GM12872 (cell line): Measurements from ENCODE around the gene RGL1.

Source experiments
- TF ChIP-seq, protein P1 (sequence below): IDR thresholded peaks from 3 replicates; pipeline ENCODE4 v1.5.1; 2011; ENCODE audit warnings: low read depth, mild to moderate bottlenecking, low read length, moderate library complexity; ENCODE audit not compliant: insufficient read depth

RGL1 gene

DNA sequence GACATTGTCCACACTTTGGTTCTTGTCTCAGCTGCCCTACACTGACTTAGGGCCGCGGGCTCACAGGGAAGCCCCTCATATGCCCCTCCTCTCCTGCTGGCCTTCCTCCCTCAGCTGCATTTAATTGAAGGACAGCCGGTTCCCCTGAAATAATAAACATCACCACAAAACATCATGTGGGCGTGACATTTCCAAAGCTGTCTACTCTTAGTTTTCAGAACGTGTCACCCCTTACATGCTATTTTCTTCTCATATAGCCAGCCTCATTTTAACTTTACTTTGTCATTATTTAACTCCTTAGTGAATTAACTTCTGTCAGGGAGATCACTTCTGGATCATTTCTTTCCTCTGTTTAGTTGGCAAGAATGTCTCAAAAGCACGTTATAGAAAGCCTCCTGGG lies 129.4 kb downstream of the RGL1 start:
- TF ChIP-seq, protein P1, sequence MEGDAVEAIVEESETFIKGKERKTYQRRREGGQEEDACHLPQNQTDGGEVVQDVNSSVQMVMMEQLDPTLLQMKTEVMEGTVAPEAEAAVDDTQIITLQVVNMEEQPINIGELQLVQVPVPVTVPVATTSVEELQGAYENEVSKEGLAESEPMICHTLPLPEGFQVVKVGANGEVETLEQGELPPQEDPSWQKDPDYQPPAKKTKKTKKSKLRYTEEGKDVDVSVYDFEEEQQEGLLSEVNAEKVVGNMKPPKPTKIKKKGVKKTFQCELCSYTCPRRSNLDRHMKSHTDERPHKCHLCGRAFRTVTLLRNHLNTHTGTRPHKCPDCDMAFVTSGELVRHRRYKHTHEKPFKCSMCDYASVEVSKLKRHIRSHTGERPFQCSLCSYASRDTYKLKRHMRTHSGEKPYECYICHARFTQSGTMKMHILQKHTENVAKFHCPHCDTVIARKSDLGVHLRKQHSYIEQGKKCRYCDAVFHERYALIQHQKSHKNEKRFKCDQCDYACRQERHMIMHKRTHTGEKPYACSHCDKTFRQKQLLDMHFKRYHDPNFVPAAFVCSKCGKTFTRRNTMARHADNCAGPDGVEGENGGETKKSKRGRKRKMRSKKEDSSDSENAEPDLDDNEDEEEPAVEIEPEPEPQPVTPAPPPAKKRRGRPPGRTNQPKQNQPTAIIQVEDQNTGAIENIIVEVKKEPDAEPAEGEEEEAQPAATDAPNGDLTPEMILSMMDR = no peak

DNA sequence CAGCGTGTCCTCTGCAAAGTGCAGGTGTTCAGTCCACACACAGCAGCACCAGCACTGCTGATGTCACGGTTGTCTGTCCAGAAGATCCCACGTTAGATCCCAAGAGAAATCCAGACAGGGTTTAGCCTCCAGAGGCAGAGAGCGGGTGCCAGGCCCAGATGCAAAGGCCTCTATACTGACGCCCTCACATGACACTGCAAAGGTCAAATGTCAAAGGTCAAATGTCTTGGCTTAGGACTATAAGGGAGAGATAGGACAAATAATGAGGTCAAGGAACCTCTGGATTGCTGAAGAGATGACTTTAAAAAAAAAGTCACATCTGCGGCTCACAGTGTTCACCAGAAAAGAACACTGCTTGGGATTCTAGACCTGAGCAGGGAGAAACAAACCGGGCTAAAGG lies 131.1 kb downstream of the RGL1 start:
- TF ChIP-seq, protein P1 = no peak

DNA sequence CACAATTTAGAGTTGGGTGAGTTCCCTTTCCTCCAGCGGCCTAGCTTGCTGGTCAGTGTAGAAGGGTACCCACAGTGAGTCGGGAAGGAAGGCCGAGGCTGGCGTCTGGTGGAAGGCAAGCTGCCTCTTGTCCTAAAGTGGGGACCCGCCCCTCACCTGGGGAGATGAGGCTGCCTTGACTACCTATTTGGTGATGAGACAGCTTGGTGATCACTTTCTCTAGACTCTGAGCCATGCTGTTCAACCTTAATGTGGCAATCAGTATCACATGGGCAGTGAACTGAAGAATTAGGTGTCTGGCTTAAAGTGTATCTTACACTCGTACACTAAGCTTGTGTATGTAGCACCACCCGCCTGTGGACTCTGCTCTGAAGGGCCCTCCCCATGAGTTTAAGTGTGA lies 131.9 kb downstream of the RGL1 start:
- TF ChIP-seq, protein P1 = no peak

DNA sequence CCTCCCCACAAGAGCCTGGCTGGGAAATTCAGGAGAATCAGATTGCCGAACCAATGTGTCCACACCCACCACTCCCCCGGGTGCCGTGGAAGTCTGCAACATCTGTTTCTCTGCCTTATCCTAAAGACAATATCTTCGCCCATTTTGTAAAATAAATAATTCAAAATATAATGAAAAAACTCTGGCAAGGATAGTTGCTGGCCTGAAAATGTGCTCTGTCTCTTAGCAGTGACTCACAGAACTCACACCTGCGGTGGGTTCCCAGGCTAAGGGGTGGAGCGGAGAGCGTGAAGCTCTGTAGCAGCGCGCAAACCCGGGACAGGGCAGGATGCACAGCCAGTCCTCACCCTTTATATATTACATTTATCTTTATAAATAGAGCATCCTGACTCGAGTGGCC lies 132.7 kb downstream of the RGL1 start:
- TF ChIP-seq, protein P1 = no peak

DNA sequence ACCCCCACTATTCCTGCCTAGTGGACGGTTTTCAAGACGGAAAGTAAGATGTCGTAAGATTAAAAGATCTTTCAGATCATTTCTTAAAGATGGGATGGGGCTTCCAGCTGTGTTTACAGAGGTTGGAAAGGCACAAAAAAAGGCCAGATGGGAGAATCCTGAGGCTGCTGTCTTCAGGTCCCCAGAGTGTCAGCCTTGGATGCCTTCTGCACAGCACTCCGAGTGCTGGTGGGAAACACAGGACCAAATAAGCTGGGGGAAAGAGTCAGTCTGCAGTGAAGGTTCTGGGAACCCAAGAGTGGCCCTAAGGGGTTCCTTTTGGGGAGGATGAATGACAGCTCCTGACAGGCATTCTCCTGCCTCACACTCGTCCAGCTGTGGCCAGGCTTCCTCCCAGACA lies 136.1 kb downstream of the RGL1 start:
- TF ChIP-seq, protein P1 = no peak

DNA sequence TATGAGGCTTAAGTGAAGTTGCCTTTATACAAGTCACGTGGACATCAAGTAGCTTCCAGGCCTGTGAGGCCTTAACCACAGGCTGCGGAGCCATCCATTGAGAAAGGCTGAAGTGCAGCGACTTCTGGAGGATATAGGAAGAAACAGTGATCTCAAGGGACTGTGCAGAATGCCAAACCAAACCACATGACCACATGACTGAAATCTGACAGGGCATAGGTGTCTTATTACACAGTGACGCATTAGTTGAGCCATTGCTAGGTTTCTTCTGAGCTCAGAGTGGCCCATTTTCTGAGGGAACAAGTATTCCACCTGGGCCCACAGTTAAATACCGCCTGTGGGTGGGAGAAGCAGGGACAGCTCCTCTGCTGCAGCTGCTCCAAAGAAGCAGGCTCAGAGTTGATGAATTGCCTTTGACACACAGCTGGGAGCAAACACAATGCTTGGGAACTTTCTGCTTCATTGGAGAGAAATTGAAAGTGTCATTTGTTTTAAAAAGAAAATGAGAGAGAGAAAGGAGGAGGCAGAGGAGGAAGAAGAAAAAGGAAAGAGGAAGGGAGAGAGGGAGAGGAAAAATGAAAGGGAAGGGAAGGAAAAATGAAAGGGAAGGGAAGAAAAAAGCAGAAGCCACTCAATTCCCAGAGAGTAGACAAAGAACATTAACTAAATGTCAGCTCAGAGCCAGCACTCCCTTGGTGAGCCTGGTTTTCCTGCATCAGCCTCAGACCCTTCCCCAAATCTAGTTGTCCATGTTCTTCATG lies 138.2 kb downstream of the RGL1 start:
- TF ChIP-seq, protein P1 = no peak

DNA sequence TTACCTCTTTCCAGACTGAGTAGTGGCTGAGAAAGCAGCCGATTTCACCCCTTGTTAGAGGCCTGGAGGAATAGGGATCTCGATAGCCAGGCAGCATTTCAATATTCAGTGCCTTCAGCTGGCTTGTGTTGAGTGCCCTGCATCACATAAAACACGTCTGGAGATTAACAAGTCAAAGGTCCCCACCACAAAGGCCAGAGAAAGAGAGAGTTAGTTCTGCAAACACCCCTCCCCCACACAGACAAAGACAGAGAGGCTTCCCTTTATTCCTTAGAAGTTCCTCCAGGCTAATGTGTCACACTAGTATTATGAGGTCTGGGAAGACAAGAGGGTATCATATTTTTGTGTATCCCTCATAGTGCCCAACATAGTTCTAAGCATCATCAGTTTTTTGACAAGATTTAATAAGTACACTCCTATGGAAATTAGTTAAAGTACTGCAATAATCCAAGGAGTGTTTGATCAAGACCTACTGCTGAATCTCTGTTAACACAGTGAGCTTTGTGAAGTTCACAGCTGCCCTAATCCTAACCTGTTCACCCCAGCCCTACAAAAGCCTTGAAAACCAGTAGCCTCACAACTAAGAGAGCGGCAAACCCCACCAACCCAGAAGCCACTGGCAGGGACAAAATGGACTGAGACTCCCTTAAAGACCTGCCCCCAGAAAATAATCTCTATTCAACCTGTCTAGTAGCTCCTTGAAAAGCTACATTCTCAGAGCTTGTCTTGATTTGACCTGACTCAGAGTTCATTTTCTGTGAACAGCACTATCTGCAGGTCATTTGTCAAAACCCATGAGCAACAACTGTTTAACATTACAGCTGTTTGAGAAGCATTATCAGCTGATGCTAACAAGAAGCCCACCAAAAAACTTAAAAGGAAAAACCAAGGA lies 140.8 kb downstream of the RGL1 start:
- TF ChIP-seq, protein P1 = no peak
